ENCODE results near the gene ABCC1. TPM values are rescaled to one million over a fixed set of nuclear protein-coding genes. Genes with fewer than 3 reads are reported as not detected.

Gene ABCC1
- polyA plus RNA-seq, 1 donor (not counting 4 experiments of a cell fraction or from before 2014, with no cell fraction given), result 19.4 TPM

GRCh38 chr16:16191493-16192167 is 242.2 kb downstream of the ABCC1 start:
- H3K27me3 ChIP-seq (ENCODE audit: control insufficient read depth, extremely low read depth, insufficient read depth, low read length), result peaks cover 18% of the 10 kb centered on the region
- H3K79me2 ChIP-seq (ENCODE audit: control insufficient read depth, insufficient read depth, low read length), result no peaks in the 10 kb centered on the region
- FAIRE-seq (no peak), DNase-seq (ENCODE audit: low read depth, low spot score) (no peak)
- no peaks in the 10 kb centered on the region for H3K9me3 ChIP-seq (ENCODE audit: control insufficient read depth, low read depth, low read length)
- H3K4me2 ChIP-seq (ENCODE audit: control insufficient read depth, extremely low read depth, insufficient read depth, low read depth, low read length), result no peak overlapping the region
- H3K27ac ChIP-seq (ENCODE audit: control insufficient read depth, insufficient read depth, low read length), result no peak overlapping the region
- no peak for TF ChIP-seq EZH2 (IDR thresholded peaks at IDR 0.05; ENCODE audit: low read length)
- no peak for TF ChIP-seq CTCF (optimal IDR thresholded peaks at IDR 0.05 in 1 of 3, IDR thresholded peaks at IDR 0.05 in 1 of 3, conservative IDR thresholded peaks at IDR 0.05 in 1 of 3; ENCODE audit: extremely low read depth in 1 of 3, insufficient read depth in 2 of 3, low read length in 3 of 3)
- H3K36me3 ChIP-seq (ENCODE audit: control insufficient read depth in 2 of 2, extremely low read depth in 1 of 2, insufficient read depth in 2 of 2, low read length in 2 of 2), result no peaks in the 10 kb centered on the region
- H4K20me1 ChIP-seq (ENCODE audit: control insufficient read depth, extremely low read depth, insufficient read depth, low read length), result no peaks in the 10 kb centered on the region
- no peaks in the 10 kb centered on the region for H3K9me1 ChIP-seq (ENCODE audit: control insufficient read depth, extremely low read depth, insufficient read depth, low read length)
- no peak overlapping the region for H3K4me3 ChIP-seq (ENCODE audit: control insufficient read depth in 2 of 3, extremely low read depth in 1 of 3, insufficient read depth in 2 of 3, low read depth in 1 of 3, low read length in 3 of 3)
- no peak overlapping the region for H3K9ac ChIP-seq (ENCODE audit: control insufficient read depth, extremely low read depth, insufficient read depth, low read length)
- H3K4me1 ChIP-seq (ENCODE audit: control insufficient read depth, extremely low read depth, insufficient read depth, low read length), result no peaks in the 10 kb centered on the region
- dilution Hi-C loops (cut with MboI; ENCODE audit: extremely low pct_ligation_motif_present, low sequenced_read_pairs), result no loop called here
- no peak overlapping the region for H2AFZ ChIP-seq (ENCODE audit: control insufficient read depth, low read length)

Other genes with a start within 250 kb of the ABCC1 start
- gene MYH11, start 92.6 kb upstream of the ABCC1 start, polyA plus RNA-seq, result not detected in 3 replicates
- 23.9 to 44.1 TPM (median 27.1 TPM) in 3 replicates for gene CEP20, start 61.0 kb upstream of the ABCC1 start, polyA plus RNA-seq